ENCODE results near the gene INPP4B.

INPP4B gene

GRCh38 chr4:142727149-142727548 is 119.0 kb downstream of the INPP4B start:
- no peak for DNase-seq (ENCODE audit: low read depth)

- DNase-seq (ENCODE audit: low read depth), result no peak
Observed at GRCh38 chr4:142725886-142726285, 120.2 kb downstream of the INPP4B start.

- DNase-seq (ENCODE audit: low read depth), result no peak
Observed at GRCh38 chr4:142721187-142721586, 124.9 kb downstream of the INPP4B start.

- DNase-seq (ENCODE audit: low read depth), result no peak
Observed at GRCh38 chr4:142719854-142720541, 126.1 kb downstream of the INPP4B start.

- no peak for DNase-seq (ENCODE audit: low read depth)
Observed at GRCh38 chr4:142718981-142719380, 127.1 kb downstream of the INPP4B start.

- no peak for DNase-seq (ENCODE audit: low read depth)
Observed at GRCh38 chr4:142715727-142716126, 130.4 kb downstream of the INPP4B start.

GRCh38 chr4:142713282-142714030 is 132.6 kb downstream of the INPP4B start:
- no peak for DNase-seq (ENCODE audit: low read depth)

- no peak for DNase-seq (ENCODE audit: low read depth)
Observed at GRCh38 chr4:142708231-142708630, 137.9 kb downstream of the INPP4B start.

- DNase-seq (ENCODE audit: low read depth), result no peak
Observed at GRCh38 chr4:142707401-142707800, 138.7 kb downstream of the INPP4B start.

GRCh38 chr4:142706381-142706780 is 139.7 kb downstream of the INPP4B start:
- DNase-seq (ENCODE audit: low read depth), result no peak

GRCh38 chr4:142705820-142706219 is 140.3 kb downstream of the INPP4B start:
- DNase-seq (ENCODE audit: low read depth), result no peak

GRCh38 chr4:142703694-142704309 is 142.3 kb downstream of the INPP4B start:
- DNase-seq (ENCODE audit: low read depth), result no peak

GRCh38 chr4:142701017-142701416 is 145.1 kb downstream of the INPP4B start:
- DNase-seq (ENCODE audit: low read depth), result no peak

- no peak for DNase-seq (ENCODE audit: low read depth)
Observed at GRCh38 chr4:142700531-142700930, 145.6 kb downstream of the INPP4B start.

- DNase-seq (ENCODE audit: low read depth), result no peak
Observed at GRCh38 chr4:142698552-142698951, 147.5 kb downstream of the INPP4B start.

GRCh38 chr4:142697928-142698327 is 148.2 kb downstream of the INPP4B start:
- no peak for DNase-seq (ENCODE audit: low read depth)

GRCh38 chr4:142697320-142697719 is 148.8 kb downstream of the INPP4B start:
- DNase-seq (ENCODE audit: low read depth), result no peak

GRCh38 chr4:142696334-142697122 is 149.6 kb downstream of the INPP4B start:
- DNase-seq (ENCODE audit: low read depth), result no peak

GRCh38 chr4:142690406-142691163 is 155.5 kb downstream of the INPP4B start:
- DNase-seq (ENCODE audit: low read depth), result no peak

- no peak for DNase-seq (ENCODE audit: low read depth)
Observed at GRCh38 chr4:142687547-142688275, 158.4 kb downstream of the INPP4B start.

GRCh38 chr4:142686081-142686480 is 160.0 kb downstream of the INPP4B start:
- no peak for DNase-seq (ENCODE audit: low read depth)
